ENCODE data around the gene TMEM219. TPM values are rescaled to one million over a fixed set of nuclear protein-coding genes. Genes with fewer than 3 reads are reported as not detected.

TMEM219 gene
- total RNA-seq, 4 donors from 2014 or later = 149 to 210 (median 158) TPM

GRCh38 chr16:29947897-29948296 is 14.0 kb upstream of the TMEM219 start:
- no peaks in the 10 kb centered on the region for H3K9me3 ChIP-seq
- intact Hi-C loops (cut with DNase I; ENCODE audit: low total_unique reads) (no loop called here), in situ Hi-C loops (cut with MboI; ENCODE audit: low pct_ligation_motif_present in 1 of 4, low pct_unique_long_range_greater_than_20kb in 1 of 4, low sequenced_read_pairs in 3 of 4) (no loop called here)
- H3K4me3 ChIP-seq = no peak overlapping the region
- TF ChIP-seq POLR2A (IDR thresholded peaks at IDR 0.05) (no peak), POLR2AphosphoS5 (IDR thresholded peaks at IDR 0.05) (no peak), CTCF (IDR thresholded peaks at IDR 0.05) (no peak), EP300 (IDR thresholded peaks at IDR 0.05; ENCODE audit: low read depth) (no peak)
- WGBS, 2 donors (ENCODE audit: low coverage in 1 of 2) = 71 to 82% methylated on average over 2 of the region's 2 CpGs
- no peaks in the 10 kb centered on the region for H3K36me3 ChIP-seq
- peaks cover 0 to 16% (median 7%) of the 10 kb centered on the region in 4 donors for H3K4me1 ChIP-seq
- no peak overlapping the region for H3K27ac ChIP-seq
- H3K27me3 ChIP-seq = no peaks in the 10 kb centered on the region
- no peak for DNase-seq

GRCh38 chr16:29950806-29951461 is 10.9 kb upstream of the TMEM219 start:
- intact Hi-C loops (cut with DNase I; ENCODE audit: low total_unique reads) = no loop called here
- DNase-seq = no peak
- Histone ChIP-seq H3K4me3 (no peak overlapping the region), H3K9me3 (no peaks in the 10 kb centered on the region), H3K4me1 (no peaks in the 10 kb centered on the region), H3K27ac (no peak overlapping the region), H3K27me3 (no peaks in the 10 kb centered on the region), H3K36me3 (no peaks in the 10 kb centered on the region)
- in situ Hi-C loops (cut with MboI; ENCODE audit: low pct_ligation_motif_present in 1 of 4, low pct_unique_long_range_greater_than_20kb in 1 of 4, low sequenced_read_pairs in 3 of 4) = no loop called here
- 92% methylated on average over 4 of the region's 4 CpGs; no CpG with 5 or more reads in 1 of the 2 donors for WGBS, 2 donors (ENCODE audit: low coverage in 1 of 2)
- TF ChIP-seq POLR2AphosphoS5 (IDR thresholded peaks at IDR 0.05) = no peak
- no peak for TF ChIP-seq POLR2A (IDR thresholded peaks at IDR 0.05)
- no peak for TF ChIP-seq EP300 (IDR thresholded peaks at IDR 0.05; ENCODE audit: low read depth)
- TF ChIP-seq CTCF (IDR thresholded peaks at IDR 0.05) = no peak

GRCh38 chr16:29951625-29952365 is 10.1 kb upstream of the TMEM219 start:
- H3K4me3 ChIP-seq = no peak overlapping the region
- intact Hi-C loops (cut with DNase I; ENCODE audit: low total_unique reads) = no loop called here
- no peaks in the 10 kb centered on the region for H3K4me1 ChIP-seq
- in situ Hi-C loops (cut with MboI; ENCODE audit: low pct_ligation_motif_present in 1 of 4, low pct_unique_long_range_greater_than_20kb in 1 of 4, low sequenced_read_pairs in 3 of 4) = no loop called here
- no peaks in the 10 kb centered on the region for H3K27me3 ChIP-seq
- TF ChIP-seq POLR2A (IDR thresholded peaks at IDR 0.05) (no peak), POLR2AphosphoS5 (IDR thresholded peaks at IDR 0.05) (no peak), EP300 (IDR thresholded peaks at IDR 0.05; ENCODE audit: low read depth) (no peak)
- H3K36me3 ChIP-seq = no peaks in the 10 kb centered on the region
- 81% methylated on average over 8 of the region's 8 CpGs; no CpG with 5 or more reads in 1 of the 2 donors for WGBS, 2 donors (ENCODE audit: low coverage in 1 of 2)
- DNase-seq = no peak
- H3K9me3 ChIP-seq = no peaks in the 10 kb centered on the region
- no peak overlapping the region for H3K27ac ChIP-seq

- no peaks in the 10 kb centered on the region for H3K27me3 ChIP-seq
- TF ChIP-seq POLR2A (IDR thresholded peaks at IDR 0.05) (no peak), EP300 (IDR thresholded peaks at IDR 0.05; ENCODE audit: low read depth) (no peak), CTCF (IDR thresholded peaks at IDR 0.05) (no peak), POLR2AphosphoS5 (IDR thresholded peaks at IDR 0.05) (no peak)
- H3K4me3 ChIP-seq = no peak overlapping the region
- no peaks in the 10 kb centered on the region for H3K36me3 ChIP-seq
- peaks cover 0 to 19% (median 15%) of the 10 kb centered on the region in 4 donors for H3K4me1 ChIP-seq
- in situ Hi-C loops (cut with MboI; ENCODE audit: low pct_ligation_motif_present in 1 of 4, low pct_unique_long_range_greater_than_20kb in 1 of 4, low sequenced_read_pairs in 3 of 4) = no loop called here
- no peaks in the 10 kb centered on the region for H3K9me3 ChIP-seq
- 83 to 88% methylated on average over 1 to 5 of the region's 5 CpGs for WGBS, 2 donors (ENCODE audit: low coverage in 1 of 2)
- H3K27ac ChIP-seq = no peak overlapping the region
- intact Hi-C loops (cut with DNase I; ENCODE audit: low total_unique reads) = no loop called here
- no peak for DNase-seq
Measured at GRCh38 chr16:29958756-29959155, 3.1 kb upstream of the TMEM219 start.

Data from transverse colon (tissue), 4 donors.